NCI-H1092 treated with DMSO at 0.1 percent for 48 hours (cell line): ENCODE data around the gene BRCA1.

ENCODE experiments used
- DNase-seq: peaks from one replicate; lab custom pipeline; 2025; lab: John Stamatoyannopoulos, UW

The BRCA1 gene

DNA sequence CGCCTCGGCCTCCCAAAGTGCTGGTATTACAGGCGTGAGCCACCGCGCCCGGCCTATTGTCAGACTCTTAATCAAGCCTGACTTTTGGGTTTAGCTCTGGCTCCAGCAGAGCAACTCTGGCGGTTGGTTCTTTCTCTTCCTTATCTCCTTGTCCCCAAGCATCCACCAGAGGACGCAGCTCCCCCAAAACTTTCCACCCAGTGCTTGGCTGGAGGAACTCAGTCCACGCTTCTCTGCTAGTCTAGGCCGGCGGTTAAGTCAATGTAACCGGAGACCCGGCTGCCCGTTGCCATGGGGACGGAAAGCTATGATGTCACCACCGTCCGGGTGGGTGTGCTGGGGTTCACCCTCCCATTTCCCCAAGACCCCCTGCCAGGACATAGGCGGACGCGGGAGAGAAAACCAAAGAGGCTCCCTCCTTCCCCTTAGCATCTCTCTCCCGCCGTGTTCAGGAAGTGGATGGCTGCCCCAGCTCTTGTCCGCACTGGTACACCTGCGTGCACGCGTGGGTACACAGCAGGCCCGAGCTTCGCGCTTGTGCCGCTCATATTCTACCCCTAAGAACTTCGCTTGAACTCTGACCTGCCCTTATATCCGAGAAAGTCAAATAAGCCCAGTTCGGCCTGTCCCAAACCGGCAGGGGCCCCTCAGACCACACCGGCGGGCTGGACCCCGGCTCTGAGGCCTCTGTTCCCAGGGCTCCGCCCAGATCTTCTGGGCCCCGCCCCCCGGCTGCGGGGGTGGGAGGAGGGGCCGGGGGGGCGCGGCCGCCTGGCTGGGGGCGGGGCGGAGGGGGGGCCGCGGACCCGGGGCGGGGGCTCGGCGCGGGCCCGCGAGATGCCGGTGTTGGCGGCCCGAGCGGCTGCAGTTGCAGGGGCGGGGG, 100.5 kb downstream of the BRCA1 start, which contains the start of gene RND2:
TSS of gene RND2 (plus strand) at position 825 of the 883 bp plus-strand sequence. CDS start 117 bp downstream, outside the sequence.
- DNase-seq = peak; percentile 90

DNA sequence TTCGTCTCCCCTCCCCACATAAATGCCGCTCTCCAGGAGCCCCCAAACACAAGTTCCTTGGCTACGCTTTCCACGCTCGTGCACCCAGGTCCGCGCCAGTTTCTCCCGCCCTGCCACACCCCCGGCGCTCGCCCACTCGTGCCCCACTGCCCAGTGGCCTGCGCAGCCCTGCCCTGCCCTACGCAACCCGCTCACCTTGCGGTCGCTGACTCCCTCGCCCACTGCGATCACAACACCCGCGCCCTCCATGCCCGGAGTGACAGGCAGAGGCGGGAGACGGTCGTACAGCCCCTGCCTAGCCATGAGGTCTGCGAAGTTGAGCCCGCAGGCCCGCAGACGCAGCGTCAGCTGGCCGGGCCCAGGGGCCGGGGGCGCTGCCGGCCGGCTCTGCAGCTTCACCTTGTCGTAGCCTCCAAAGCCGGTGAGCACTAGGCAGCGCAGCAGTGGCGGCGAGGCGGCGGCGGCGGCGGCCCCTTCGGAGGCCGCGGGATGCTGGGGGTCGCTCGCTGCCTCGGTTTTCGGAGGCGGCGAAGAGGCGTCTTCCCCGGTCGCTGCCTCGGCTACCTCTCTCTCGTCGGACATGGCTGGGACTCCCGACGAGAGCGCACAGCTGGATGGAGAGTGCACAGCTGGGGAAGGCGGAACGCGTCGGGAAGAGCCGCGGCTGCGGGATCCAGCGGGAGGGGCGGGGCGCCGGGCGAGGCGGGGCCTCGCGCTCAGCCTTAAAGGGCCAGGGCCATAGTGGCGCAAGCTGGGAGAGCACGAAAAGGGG, 103.2 kb downstream of the BRCA1 start, which contains the start of gene VAT1:
TSS of gene VAT1 (minus strand) at position 645 of the 772 bp plus-strand sequence. CDS start at position 582, 63 bp downstream.
- peak; percentile 61 for DNase-seq

DNA sequence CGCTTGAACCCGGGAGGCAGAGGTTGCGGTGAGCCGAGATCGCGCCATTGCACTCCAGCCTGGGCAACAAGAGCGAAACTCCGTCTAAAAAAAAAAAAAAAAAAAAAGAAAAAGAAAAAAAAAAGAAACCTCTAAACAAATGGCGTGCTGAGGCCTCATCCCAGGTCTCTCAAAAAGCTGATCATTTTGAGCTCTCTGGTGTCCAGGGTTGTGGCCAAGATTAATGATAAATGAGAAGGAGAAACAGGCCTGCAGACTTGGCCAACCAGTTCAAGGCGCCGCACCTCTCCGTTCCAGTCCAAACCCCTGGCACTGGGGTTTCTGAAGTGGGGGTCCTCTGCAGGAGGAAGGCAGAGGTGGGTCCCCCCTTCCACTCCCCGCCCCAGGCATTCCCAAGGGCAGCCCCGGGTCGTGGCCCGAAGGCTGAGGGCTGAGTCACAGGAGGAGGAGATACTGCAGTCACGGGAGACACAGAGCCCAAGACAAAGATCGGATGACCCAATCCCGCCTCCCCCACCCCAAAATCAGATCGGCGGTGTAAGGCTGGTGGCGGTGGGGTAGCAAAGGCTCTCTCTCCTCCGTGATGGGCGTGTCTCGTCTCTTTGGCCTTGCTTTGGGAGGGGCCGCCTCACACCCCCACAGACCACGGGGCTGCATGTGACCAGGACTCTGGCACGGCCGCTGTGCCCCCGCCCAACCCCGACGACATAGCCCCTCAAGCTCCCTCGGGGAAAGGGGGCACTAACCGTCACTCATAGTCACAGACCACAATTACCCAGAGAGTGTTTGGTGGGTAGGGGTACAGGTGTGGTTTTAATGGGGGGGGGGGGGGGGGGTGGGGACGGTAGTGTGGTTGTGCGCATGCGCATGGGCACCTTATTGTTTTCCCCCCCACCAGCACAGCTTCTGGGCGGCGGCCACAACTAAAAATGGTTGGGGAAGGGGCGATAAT, 104.1 kb downstream of the BRCA1 start:
- peak; percentile 32 for DNase-seq

DNA sequence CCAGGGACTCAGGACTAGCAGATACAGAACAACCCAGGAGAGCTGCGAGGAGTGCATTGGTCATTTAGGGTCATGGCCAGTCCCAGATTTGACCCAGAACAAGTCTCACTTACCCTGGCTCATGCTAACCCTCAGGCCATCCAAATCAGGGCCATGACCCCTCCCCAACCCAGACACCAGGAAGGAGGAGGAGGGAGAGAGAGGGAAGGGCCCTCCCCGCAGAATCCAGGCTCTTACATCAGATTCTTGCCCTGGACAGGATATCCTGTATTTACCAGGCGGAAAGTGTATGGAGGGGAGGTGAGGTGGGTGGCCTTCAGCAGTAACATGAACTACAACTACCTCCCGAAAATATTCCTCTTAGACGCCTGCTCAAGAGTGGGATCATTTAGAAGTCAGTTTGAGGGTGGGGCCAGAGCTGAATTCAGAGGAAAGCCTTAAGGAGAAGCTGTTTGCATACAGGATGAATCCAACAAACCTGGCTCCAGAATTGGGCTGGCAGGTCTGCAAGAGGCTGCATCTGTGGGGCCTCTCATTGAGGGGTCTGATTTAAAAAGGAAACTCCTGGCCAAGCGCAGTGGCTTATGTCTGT, 105.0 kb downstream of the BRCA1 start:
- no peak for DNase-seq

DNA sequence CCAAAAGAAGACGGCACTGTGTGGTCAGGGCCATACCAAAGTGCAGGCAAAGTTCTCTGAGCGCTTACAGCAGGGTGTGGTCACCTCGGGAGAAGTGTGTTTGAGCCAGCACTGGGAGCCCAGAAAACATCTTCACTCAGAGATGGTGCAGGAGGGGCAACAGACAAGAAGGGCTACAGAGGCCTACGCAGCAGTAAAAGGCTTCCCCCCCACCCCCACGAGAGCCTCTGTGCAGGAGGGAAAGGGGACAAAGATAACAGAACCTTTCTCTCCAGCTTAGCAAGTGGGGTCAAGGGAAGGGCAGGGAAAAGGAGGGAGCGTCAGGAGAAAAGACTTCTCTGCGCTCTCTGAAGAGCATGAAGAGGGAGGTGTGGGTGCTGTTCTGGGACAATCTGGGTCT, 105.7 kb downstream of the BRCA1 start:
- DNase-seq = no peak

GRCh38 chr17:43018932-43019331, 106.2 kb downstream of the BRCA1 start:
- DNase-seq = no peak

DNA sequence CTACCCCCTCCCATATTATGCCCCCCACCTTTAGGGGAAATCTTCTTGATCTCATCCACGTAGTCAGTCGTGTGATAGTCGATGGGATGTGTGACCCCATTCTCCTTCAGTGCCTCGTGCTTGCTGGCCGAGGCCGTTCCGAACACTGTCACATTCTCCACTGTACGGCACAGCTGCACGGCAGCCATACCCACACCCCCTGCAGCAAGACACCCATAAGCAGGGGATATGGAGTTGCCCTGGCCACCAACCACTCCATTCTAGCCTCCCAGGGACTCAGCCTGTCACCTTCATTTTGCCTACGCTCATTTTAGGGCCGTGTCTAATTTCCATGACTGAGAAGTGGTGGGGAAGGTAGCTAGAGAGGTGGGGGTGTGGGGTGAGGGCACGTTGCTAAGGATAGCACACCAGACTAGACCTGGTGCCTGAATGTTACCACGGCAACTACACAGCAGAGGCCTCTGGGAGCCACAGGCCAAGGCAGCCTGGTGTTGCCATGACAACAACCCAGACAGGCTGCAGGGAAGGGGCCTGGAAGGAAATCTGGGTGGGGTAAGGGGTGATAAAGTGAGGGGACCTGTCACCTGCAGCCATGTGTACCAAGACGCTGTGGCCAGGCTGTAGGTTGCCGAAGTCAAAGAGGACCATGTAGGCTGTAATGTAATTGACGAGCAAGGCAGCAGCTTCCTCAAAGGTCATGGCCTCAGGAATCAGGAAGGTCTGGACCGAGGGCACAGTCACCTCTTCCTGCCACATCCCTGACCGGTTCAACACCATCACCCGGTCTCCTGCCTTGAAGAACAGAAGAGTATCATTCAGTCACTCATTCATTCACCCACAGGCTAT, 106.9 kb downstream of the BRCA1 start:
- no peak for DNase-seq

DNA sequence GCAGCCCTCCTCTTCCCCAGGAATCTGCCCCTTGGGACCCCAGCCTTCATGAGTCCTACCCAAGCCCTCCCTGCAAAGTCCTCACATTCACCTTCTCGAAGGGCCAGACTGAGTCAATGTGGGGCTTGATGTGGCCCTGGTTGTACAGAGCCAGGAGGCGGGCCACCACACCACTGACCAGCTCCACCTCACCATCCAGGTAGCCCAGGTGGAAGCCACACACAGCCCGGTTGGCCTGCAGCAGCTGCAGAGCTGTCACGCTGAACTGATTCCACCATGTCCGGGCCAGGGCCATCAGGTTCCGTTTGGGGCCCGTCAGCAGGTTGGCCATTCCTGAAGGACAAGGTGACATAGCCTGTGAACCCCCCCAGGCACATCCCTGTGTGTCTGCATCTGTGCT, 108.9 kb downstream of the BRCA1 start:
- no peak for DNase-seq

- DNase-seq = no peak
Observed at GRCh38 chr17:43015579-43015978, 109.6 kb downstream of the BRCA1 start.

GRCh38 chr17:43014649-43015542, 110.3 kb downstream of the BRCA1 start:
- DNase-seq = no peak

DNA sequence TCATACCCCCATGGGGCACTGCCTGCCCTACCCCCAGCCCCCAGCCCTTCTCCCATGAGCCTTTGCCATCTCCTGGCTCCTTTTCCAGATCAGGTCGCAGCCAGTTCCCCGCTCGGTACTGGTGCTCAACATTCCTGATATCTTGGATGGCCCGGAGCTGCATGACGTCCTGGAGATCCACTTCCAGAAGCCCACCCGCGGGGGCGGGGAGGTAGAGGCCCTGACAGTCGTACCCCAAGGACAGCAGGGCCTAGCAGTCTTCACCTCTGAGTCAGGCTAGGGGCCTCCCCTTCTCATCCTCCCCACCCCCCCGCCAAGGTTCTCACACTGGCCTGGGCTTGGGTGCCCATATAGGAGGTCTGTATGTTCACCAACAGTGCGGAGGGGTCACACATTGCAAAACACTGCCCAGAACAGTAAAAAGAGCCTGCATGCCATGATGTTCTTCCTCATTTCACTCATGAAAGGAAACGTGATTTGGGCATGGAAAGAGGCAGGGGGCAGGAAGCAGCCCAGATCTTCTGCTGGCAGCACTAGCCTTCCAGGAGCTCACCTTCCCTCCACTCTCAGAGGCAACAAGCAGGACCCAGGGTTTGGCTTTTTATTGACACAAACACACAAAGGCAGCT, 111.0 kb downstream of the BRCA1 start:
- no peak for DNase-seq

DNA sequence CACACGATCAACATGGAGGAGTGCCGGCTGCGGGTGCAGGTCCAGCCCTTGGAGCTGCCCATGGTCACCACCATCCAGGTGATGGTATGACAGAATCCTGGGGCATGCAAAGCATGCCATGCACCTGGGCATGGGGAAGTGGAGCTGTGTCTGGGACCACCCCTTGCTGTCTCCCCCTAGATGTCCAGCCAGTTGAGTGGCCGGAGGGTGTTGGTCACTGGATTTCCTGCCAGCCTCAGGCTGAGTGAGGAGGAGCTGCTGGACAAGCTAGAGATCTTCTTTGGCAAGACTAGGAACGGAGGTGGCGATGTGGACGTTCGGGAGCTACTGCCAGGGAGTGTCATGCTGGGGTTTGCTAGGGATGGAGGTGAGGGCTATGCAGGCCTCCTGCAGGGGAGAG, 111.9 kb downstream of the BRCA1 start:
- DNase-seq = no peak

GRCh38 chr17:43011728-43012472, 113.3 kb downstream of the BRCA1 start:
- no peak for DNase-seq

DNA sequence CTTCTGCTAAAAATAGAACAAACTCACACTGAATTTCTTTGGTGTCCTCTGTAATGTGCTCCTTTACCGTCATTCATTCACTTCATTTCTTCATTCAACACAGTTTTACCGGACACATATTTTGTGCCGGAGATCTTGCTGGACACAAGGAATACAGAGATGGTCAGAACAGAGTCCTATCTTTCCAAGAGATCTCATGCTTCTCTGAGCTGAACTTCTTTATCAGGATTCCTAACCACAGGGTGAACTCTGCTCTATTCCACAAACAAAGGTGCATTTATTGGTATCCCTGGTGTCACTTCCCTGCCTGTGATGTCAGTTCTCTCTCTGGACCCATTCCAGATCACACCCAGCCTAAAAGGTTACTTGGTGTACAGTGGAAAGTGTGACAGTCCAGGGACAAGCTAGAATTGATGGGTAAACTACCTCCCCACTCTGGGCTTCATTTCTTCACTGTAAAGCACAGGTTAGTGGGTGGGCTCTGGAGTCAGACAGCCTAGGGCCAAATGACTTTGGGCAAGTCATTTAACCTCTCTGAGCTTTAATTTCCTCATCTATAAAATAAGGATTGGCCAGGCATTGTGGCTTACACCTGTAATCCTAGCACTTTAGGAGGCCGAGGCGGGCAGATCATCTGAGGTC, 114.4 kb downstream of the BRCA1 start:
- DNase-seq = no peak

DNA sequence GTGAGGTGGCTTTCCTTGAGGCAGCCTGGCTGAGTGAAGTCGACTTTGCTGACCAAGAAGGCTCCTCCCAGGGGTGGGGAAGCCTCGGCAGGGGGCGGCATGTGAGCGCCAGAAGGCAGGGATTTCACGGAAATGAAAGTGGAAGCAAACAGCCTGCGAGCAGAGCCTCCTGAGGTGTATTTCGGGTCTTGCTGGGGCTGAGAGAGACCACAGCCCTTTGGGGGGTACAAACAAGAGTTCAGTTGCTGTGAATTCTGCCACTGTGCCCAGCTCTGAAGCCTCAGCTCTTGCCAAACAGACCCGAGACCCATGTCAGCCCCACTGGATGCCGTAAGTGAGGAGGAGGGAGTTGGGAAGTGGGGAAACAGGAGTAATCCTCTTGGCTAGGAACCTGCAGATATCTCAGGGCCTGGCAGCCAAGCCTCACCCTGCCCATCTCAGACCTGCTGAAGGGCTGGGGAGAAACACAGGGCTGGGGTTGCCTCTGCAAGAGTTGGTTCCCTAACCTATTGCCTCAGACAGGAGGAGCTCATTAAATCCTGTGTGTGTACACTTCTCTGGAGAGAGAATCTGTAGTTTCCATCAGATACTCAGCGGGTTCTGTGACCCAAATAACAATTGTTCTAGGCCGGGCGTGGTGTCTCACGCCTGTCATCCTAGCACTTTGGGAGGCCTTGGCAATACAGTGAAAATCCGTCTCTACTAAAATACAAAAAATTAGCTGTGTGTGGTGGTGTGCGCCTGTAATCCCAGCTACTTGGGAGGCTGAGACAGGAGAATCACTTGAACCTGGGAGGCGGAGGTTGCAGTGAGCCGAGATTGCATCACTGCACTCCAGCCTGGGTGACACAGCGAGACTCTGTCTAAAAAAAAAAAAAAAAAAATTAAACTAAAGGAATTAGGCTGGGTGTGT, 118.3 kb downstream of the BRCA1 start, which contains the start of gene IFI35:
TSS of gene IFI35 (plus strand) at position 146 of the 913 bp plus-strand sequence. CDS start at position 310, 164 bp downstream.
- no peak for DNase-seq

GRCh38 chr17:43003542-43004172, 121.5 kb downstream of the BRCA1 start:
- no peak for DNase-seq
